ENCODE results near the gene CTDSP2.
"Not testable (repeated sequence)": the region's sequence is repeated elsewhere in the genome, so short reads cannot be mapped to it uniquely, and the experiment has no call there.

CTDSP2 gene

GRCh38 chr12:57860883-57861282 is 14.4 kb upstream of the CTDSP2 start:
- H3K9ac ChIP-seq (ENCODE audit: low read length); H3K36me3 ChIP-seq (ENCODE audit: control insufficient read depth, insufficient read depth, low read length); H3K9me3 ChIP-seq (ENCODE audit: control insufficient read depth, low read length): not testable (repeated sequence)

GRCh38 chr12:57859121-57859520 is 12.6 kb upstream of the CTDSP2 start:
- peaks cover under 1% of the 10 kb centered on the region for H3K4me1 ChIP-seq (ENCODE audit: control insufficient read depth, insufficient read depth, low read length)
- H3K4me3 ChIP-seq (ENCODE audit: low read length): no peak overlapping the region
- H3K36me3 ChIP-seq (ENCODE audit: control insufficient read depth, insufficient read depth, low read length): no peaks in the 10 kb centered on the region
- no peak overlapping the region for H3K9ac ChIP-seq (ENCODE audit: low read length)
- no peaks in the 10 kb centered on the region for H3K27me3 ChIP-seq (ENCODE audit: control insufficient read depth, insufficient read depth, low read length)
- no peaks in the 10 kb centered on the region for H3K9me3 ChIP-seq (ENCODE audit: control insufficient read depth, low read length)

More at GRCh38 chr12:57860883-57861282, 14.4 kb upstream of the CTDSP2 start:
- H3K4me1 ChIP-seq (ENCODE audit: control insufficient read depth, insufficient read depth, low read length): peaks cover 14% of the 10 kb centered on the region
- H3K4me3 ChIP-seq (ENCODE audit: low read length); H3K27me3 ChIP-seq (ENCODE audit: control insufficient read depth, insufficient read depth, low read length): not testable (repeated sequence)

GRCh38 chr12:57858123-57858522 is 11.6 kb upstream of the CTDSP2 start:
- H3K36me3 ChIP-seq (ENCODE audit: control insufficient read depth, insufficient read depth, low read length); H3K4me1 ChIP-seq (ENCODE audit: control insufficient read depth, insufficient read depth, low read length); H3K9ac ChIP-seq (ENCODE audit: low read length); H3K27me3 ChIP-seq (ENCODE audit: control insufficient read depth, insufficient read depth, low read length); H3K9me3 ChIP-seq (ENCODE audit: control insufficient read depth, low read length); H3K4me3 ChIP-seq (ENCODE audit: low read length): not testable (repeated sequence)

GRCh38 chr12:57854965-57855364 is 8.4 kb upstream of the CTDSP2 start:
- H3K36me3 ChIP-seq (ENCODE audit: control insufficient read depth, insufficient read depth, low read length): no peaks in the 10 kb centered on the region
- H3K9ac ChIP-seq (ENCODE audit: low read length): no peak overlapping the region
- no peak overlapping the region for H3K4me3 ChIP-seq (ENCODE audit: low read length)
- H3K27me3 ChIP-seq (ENCODE audit: control insufficient read depth, insufficient read depth, low read length): peaks cover 20% of the 10 kb centered on the region
- no peaks in the 10 kb centered on the region for H3K9me3 ChIP-seq (ENCODE audit: control insufficient read depth, low read length)
- H3K4me1 ChIP-seq (ENCODE audit: control insufficient read depth, insufficient read depth, low read length): peaks cover 13% of the 10 kb centered on the region

GRCh38 chr12:57853864-57854556 is 7.5 kb upstream of the CTDSP2 start:
- Histone ChIP-seq H3K27me3 (ENCODE audit: control insufficient read depth, insufficient read depth, low read length) (peaks cover 20% of the 10 kb centered on the region), H3K4me3 (ENCODE audit: low read length) (no peak overlapping the region), H3K9me3 (ENCODE audit: control insufficient read depth, low read length) (no peaks in the 10 kb centered on the region), H3K36me3 (ENCODE audit: control insufficient read depth, insufficient read depth, low read length) (no peaks in the 10 kb centered on the region), H3K4me1 (ENCODE audit: control insufficient read depth, insufficient read depth, low read length) (peaks cover 13% of the 10 kb centered on the region), H3K9ac (ENCODE audit: low read length) (no peak overlapping the region)

- Histone ChIP-seq H3K27me3 (ENCODE audit: control insufficient read depth, insufficient read depth, low read length) (peaks cover 20% of the 10 kb centered on the region), H3K36me3 (ENCODE audit: control insufficient read depth, insufficient read depth, low read length) (no peaks in the 10 kb centered on the region), H3K9ac (ENCODE audit: low read length) (peak overlapping the region; percentile 33), H3K4me1 (ENCODE audit: control insufficient read depth, insufficient read depth, low read length) (peaks cover 13% of the 10 kb centered on the region), H3K4me3 (ENCODE audit: low read length) (no peak overlapping the region), H3K9me3 (ENCODE audit: control insufficient read depth, low read length) (no peaks in the 10 kb centered on the region)
Measured at GRCh38 chr12:57852620-57853500, 6.3 kb upstream of the CTDSP2 start.

GRCh38 chr12:57852200-57852599 is 5.7 kb upstream of the CTDSP2 start:
- H3K4me3 ChIP-seq (ENCODE audit: low read length): no peak overlapping the region
- H3K9ac ChIP-seq (ENCODE audit: low read length): peak overlapping the region; percentile 33
- H3K27me3 ChIP-seq (ENCODE audit: control insufficient read depth, insufficient read depth, low read length): peaks cover 20% of the 10 kb centered on the region
- no peaks in the 10 kb centered on the region for H3K9me3 ChIP-seq (ENCODE audit: control insufficient read depth, low read length)
- peaks cover 15% of the 10 kb centered on the region for H3K4me1 ChIP-seq (ENCODE audit: control insufficient read depth, insufficient read depth, low read length)
- H3K36me3 ChIP-seq (ENCODE audit: control insufficient read depth, insufficient read depth, low read length): no peaks in the 10 kb centered on the region

GRCh38 chr12:57851552-57851951 is 5.0 kb upstream of the CTDSP2 start:
- no peak overlapping the region for H3K9ac ChIP-seq (ENCODE audit: low read length)
- no peaks in the 10 kb centered on the region for H3K9me3 ChIP-seq (ENCODE audit: control insufficient read depth, low read length)
- H3K4me3 ChIP-seq (ENCODE audit: low read length): no peak overlapping the region
- no peaks in the 10 kb centered on the region for H3K36me3 ChIP-seq (ENCODE audit: control insufficient read depth, insufficient read depth, low read length)
- H3K4me1 ChIP-seq (ENCODE audit: control insufficient read depth, insufficient read depth, low read length): peaks cover 17% of the 10 kb centered on the region
- peaks cover 20% of the 10 kb centered on the region for H3K27me3 ChIP-seq (ENCODE audit: control insufficient read depth, insufficient read depth, low read length)

GRCh38 chr12:57850854-57851430 is 4.4 kb upstream of the CTDSP2 start:
- no peaks in the 10 kb centered on the region for H3K36me3 ChIP-seq (ENCODE audit: control insufficient read depth, insufficient read depth, low read length)
- H3K4me3 ChIP-seq (ENCODE audit: low read length): no peak overlapping the region
- H3K27me3 ChIP-seq (ENCODE audit: control insufficient read depth, insufficient read depth, low read length): peaks cover 20% of the 10 kb centered on the region
- no peak overlapping the region for H3K9ac ChIP-seq (ENCODE audit: low read length)
- H3K9me3 ChIP-seq (ENCODE audit: control insufficient read depth, low read length): no peaks in the 10 kb centered on the region
- H3K4me1 ChIP-seq (ENCODE audit: control insufficient read depth, insufficient read depth, low read length): peaks cover 17% of the 10 kb centered on the region

GRCh38 chr12:57849447-57849846 is 2.9 kb upstream of the CTDSP2 start:
- Histone ChIP-seq H3K27me3 (ENCODE audit: control insufficient read depth, insufficient read depth, low read length) (peaks cover 20% of the 10 kb centered on the region), H3K4me1 (ENCODE audit: control insufficient read depth, insufficient read depth, low read length) (peaks cover 18% of the 10 kb centered on the region)
- H3K9me3 ChIP-seq (ENCODE audit: control insufficient read depth, low read length); H3K36me3 ChIP-seq (ENCODE audit: control insufficient read depth, insufficient read depth, low read length); H3K4me3 ChIP-seq (ENCODE audit: low read length); H3K9ac ChIP-seq (ENCODE audit: low read length): not testable (repeated sequence)

GRCh38 chr12:57849035-57849434 is 2.5 kb upstream of the CTDSP2 start:
- H3K4me1 ChIP-seq (ENCODE audit: control insufficient read depth, insufficient read depth, low read length): peaks cover 21% of the 10 kb centered on the region
- H3K9ac ChIP-seq (ENCODE audit: low read length): no peak overlapping the region

GRCh38 chr12:57848208-57848607 is 1.7 kb upstream of the CTDSP2 start:
- Histone ChIP-seq H3K9me3 (ENCODE audit: control insufficient read depth, low read length) (no peaks in the 10 kb centered on the region), H3K27me3 (ENCODE audit: control insufficient read depth, insufficient read depth, low read length) (peaks cover 20% of the 10 kb centered on the region), H3K4me1 (ENCODE audit: control insufficient read depth, insufficient read depth, low read length) (peaks cover 28% of the 10 kb centered on the region), H3K9ac (ENCODE audit: low read length) (no peak overlapping the region), H3K4me3 (ENCODE audit: low read length) (no peak overlapping the region), H3K36me3 (ENCODE audit: control insufficient read depth, insufficient read depth, low read length) (no peaks in the 10 kb centered on the region)

More at GRCh38 chr12:57849035-57849434, 2.5 kb upstream of the CTDSP2 start:
- H3K9me3 ChIP-seq (ENCODE audit: control insufficient read depth, low read length): no peaks in the 10 kb centered on the region
- no peak overlapping the region for H3K4me3 ChIP-seq (ENCODE audit: low read length)
- H3K36me3 ChIP-seq (ENCODE audit: control insufficient read depth, insufficient read depth, low read length): no peaks in the 10 kb centered on the region
- H3K27me3 ChIP-seq (ENCODE audit: control insufficient read depth, insufficient read depth, low read length): peaks cover 20% of the 10 kb centered on the region

Data from mucosa of stomach (tissue), 1 donor.